IMR-90 (cell line): ENCODE data around the gene ELL2. TPM values are rescaled to one million over a fixed set of nuclear protein-coding genes. Genes with fewer than 3 reads are reported as not detected.

ENCODE experiments used
- ATAC-seq: fragments of 200-7000 bp; cut with Tn5 transposase; 2 replicates; pipeline ENCODE4 v1.9.1; 2020; ENCODE audit warnings: low read depth, mild to moderate bottlenecking, moderate library complexity
- BruUV-seq: library from RNA; stranded (reverse); fragments of 400-500 nt; replicated peaks from 2 replicates; lab custom pipeline; 2021; lab: Mats Ljungman, UMichigan
- CTCF ChIA-PET: fragments of 300-600 bp; formaldehyde crosslinking; extraction: SDS; loops from one replicate; lab custom pipeline; 2021; ENCODE audit warnings: antibody characterized with exemption; lab: Yijun Ruan, JAX
- POLR2A ChIA-PET: fragments of 300-600 bp; sonication (Branson Sonifier 250); formaldehyde crosslinking; loops from one replicate; lab custom pipeline; 2022; ENCODE audit warnings: antibody characterized with exemption; ENCODE audit not compliant: unreplicated experiment; lab: Charles Lee
- DNase-seq: peaks from one replicate; pipeline ENCODE4 v3.0.0; 2013
- H2AFZ ChIP-seq: replicated peaks from 2 replicates; pipeline ENCODE3; 2013; ENCODE audit warnings: low read length, mild to moderate bottlenecking; ENCODE audit not compliant: poor library complexity
- H2AK5ac ChIP-seq: 2 replicates; pipeline ENCODE4 v1.6.1; 2013; ENCODE audit warnings: low read depth, low read length, inconsistent platforms
- H2AK9ac ChIP-seq: replicated peaks from 2 replicates; pipeline ENCODE3; 2013; ENCODE audit warnings: mild to moderate bottlenecking, low read depth, low read length, moderate library complexity; ENCODE audit not compliant: poor library complexity
- H2BK120ac ChIP-seq: 2 replicates; pipeline ENCODE4 v1.6.1; 2013; ENCODE audit warnings: low read depth, low read length, inconsistent platforms
- H2BK15ac ChIP-seq: 3 replicates; pipeline ENCODE4 v1.6.1; 2013; ENCODE audit warnings: low read depth, low read length, inconsistent platforms
- H2BK20ac ChIP-seq: 2 replicates; pipeline ENCODE4 v1.6.1; 2013; ENCODE audit warnings: low read depth, mild to moderate bottlenecking, inconsistent platforms, low read length, moderate library complexity
- H2BK5ac ChIP-seq: 2 replicates; pipeline ENCODE4 v1.6.1; 2013; ENCODE audit warnings: mild to moderate bottlenecking, low read depth, low read length, inconsistent platforms; ENCODE audit not compliant: poor library complexity, severe bottlenecking
- H3K14ac ChIP-seq: replicated peaks from 2 replicates; pipeline ENCODE4 v1.6.1; 2013; ENCODE audit warnings: low read depth, low read length, inconsistent platforms
- H3K18ac ChIP-seq: 2 replicates; pipeline ENCODE4 v1.6.1; 2013; ENCODE audit warnings: low read depth, low read length, control low read depth
- H3K23ac ChIP-seq: 2 replicates; pipeline ENCODE4 v1.6.1; 2013; ENCODE audit warnings: low read depth, low read length, inconsistent platforms
- H3K27ac ChIP-seq: 2 replicates; pipeline ENCODE4 v1.5.1; 2013; ENCODE audit warnings: mild to moderate bottlenecking, control low read depth, low read length; ENCODE audit not compliant: insufficient read depth
- H3K27me3 ChIP-seq: 2 replicates; pipeline ENCODE4 v1.6.1; 2013; ENCODE audit warnings: low read length; ENCODE audit not compliant: control insufficient read depth, insufficient read depth
- H3K36me3 ChIP-seq: 2 replicates; pipeline ENCODE4 v1.6.1; 2013; ENCODE audit warnings: low read length, mixed read lengths; ENCODE audit not compliant: control insufficient read depth, insufficient read depth
- H3K4ac ChIP-seq: 2 replicates; pipeline ENCODE4 v1.6.1; 2013; ENCODE audit warnings: low read depth, low read length, inconsistent platforms
- H3K4me1 ChIP-seq: 2 replicates; pipeline ENCODE4 v1.6.1; 2013; ENCODE audit warnings: low read length, mixed read lengths; ENCODE audit not compliant: control insufficient read depth, insufficient read depth
- H3K4me2 ChIP-seq: 2 replicates; pipeline ENCODE4 v1.6.1; 2013; ENCODE audit warnings: low read depth, mild to moderate bottlenecking, control low read depth, low read length, moderate library complexity
- H3K4me3 ChIP-seq: 2 replicates; pipeline ENCODE4 v1.5.1; 2013; ENCODE audit warnings: low read depth, mild to moderate bottlenecking, control low read depth, low read length, moderate library complexity; ENCODE audit not compliant: insufficient read depth
- H3K56ac ChIP-seq: 2 replicates; pipeline ENCODE4 v1.6.1; 2013; ENCODE audit warnings: low read length, inconsistent platforms; ENCODE audit not compliant: insufficient read depth; ENCODE audit errors: extremely low read depth
- H3K79me1 ChIP-seq, 2 experiments: 2 replicates each; pipeline ENCODE4 v1.6.1; 2013; ENCODE audit warnings: low read length in 2 of 2, inconsistent platforms in 1 of 2, low read depth in 1 of 2
- H3K9ac ChIP-seq: 2 replicates; pipeline ENCODE4 v1.6.1; 2013; ENCODE audit warnings: low read depth, low read length, control low read depth
- H3K9me1 ChIP-seq: 2 replicates; pipeline ENCODE4 v1.6.1; 2013; ENCODE audit warnings: low read length, inconsistent platforms; ENCODE audit not compliant: insufficient read depth
- H3K9me3 ChIP-seq: 2 replicates; pipeline ENCODE4 v1.6.1; 2013; ENCODE audit warnings: low read length; ENCODE audit not compliant: control insufficient read depth, insufficient read depth
- H4K20me1 ChIP-seq: 2 replicates; pipeline ENCODE4 v1.6.1; 2013; ENCODE audit warnings: low read length, inconsistent platforms; ENCODE audit not compliant: insufficient read depth
- H4K5ac ChIP-seq: 2 replicates; pipeline ENCODE4 v1.6.1; 2013; ENCODE audit warnings: mild to moderate bottlenecking, low read depth, low read length, control low read depth
- H4K8ac ChIP-seq, 2 experiments: 2 replicates each; pipeline ENCODE4 v1.6.1; 2013; ENCODE audit warnings: low read depth in 2 of 2, low read length in 2 of 2, control low read depth in 1 of 2, inconsistent platforms in 1 of 2
- H4K91ac ChIP-seq: 2 replicates; pipeline ENCODE4 v1.6.1; 2013; ENCODE audit warnings: low read depth, low read length, inconsistent platforms; ENCODE audit not compliant: insufficient read depth
- WGBS, 2 experiments: methylation state at CpG; one replicate each; pipeline versions ENCODE4 v1.1.5 to v1.1.7; 2013; ENCODE audit warnings: missing lambda C conversion rate in 2 of 2; ENCODE audit not compliant: insufficient read length in 1 of 2; ENCODE audit errors: extremely low coverage in 2 of 2; 5-methylcytosine and 5-hydroxymethylcytosine counted together
- dilution Hi-C: fragments of 300-500 bp; cut with HindIII; formaldehyde crosslinking; loops from one replicate; pipeline ENCODE4 v1.14.3; 2018; ENCODE audit warnings: low sequenced_read_pairs; ENCODE audit not compliant: unreplicated experiment
- in situ Hi-C: fragments of 300-500 bp; cut with MboI; formaldehyde crosslinking; loops from 3 replicates; pipeline ENCODE4 v1.14.3; 2019; ENCODE audit warnings: low sequenced_read_pairs, inconsistent platforms, mixed read lengths
- intact Hi-C: fragments of 100-400 bp; cut with micrococcal nuclease; formaldehyde crosslinking; loops from 2 replicates; pipeline ENCODE4 v1.10.0; 2022
- polyA plus RNA-seq, 3 experiments: library from polyadenylated mRNA; depleted of rRNA; stranded (reverse); fragments of >200 nt; gene quantifications; 2 replicates each; pipeline ENCODE4 v1.2.3, GENCODE V29; 2012; ENCODE audit warnings: low replicate concordance in 1 of 3
- total RNA-seq: library from RNA; depleted of rRNA; stranded (reverse); fragments of >200 nt; gene quantifications from 2 replicates; pipeline ENCODE4 v1.2.3, GENCODE V29; 2012
- TF ChIP-seq, protein P1 (sequence below): fragments of 150-350 bp; IDR thresholded peaks from 2 replicates; pipeline ENCODE4 v1.6.1; 2017; ENCODE audit warnings: mild to moderate bottlenecking, antibody characterized with exemption, low read length, low read depth

The ELL2 gene
- total and polyA plus RNA-seq, 2 of the 4 experiments (the other 2 are of a cell fraction) = 61.4 to 92.5 TPM

GRCh38 chr5:95843733-95844223, 117.9 kb downstream of the ELL2 start:
- Histone ChIP-seq H3K79me1 (no peaks in the 10 kb centered on the region), H4K20me1 (no peaks in the 10 kb centered on the region), H4K5ac (no peak overlapping the region), H2AK5ac (peak overlapping the region; percentile 78; the same call in 1 of the 2 replicates), H3K4me1 (peaks cover 13% of the 10 kb centered on the region), H2AK9ac (peak overlapping the region; percentile 3), H3K56ac (no peak overlapping the region), H4K91ac (peak overlapping the region; percentile 75; the same call in 1 of the 2 replicates), H3K9me1 (peaks cover 6% of the 10 kb centered on the region; the same call in 1 of the 2 replicates), H3K9ac (no peak overlapping the region), H3K4me2 (no peak overlapping the region), H2BK5ac (no peak overlapping the region), H4K8ac (peak overlapping the region in 1 of 2 experiments; percentile 86; a peak in 3 of 4 replicates), H3K4ac (0 out of 2 replicates have a peak overlapping the region, but pooled peaks have one; percentile 94), H3K23ac (no peak overlapping the region), H2BK120ac (peak overlapping the region; percentile 88; the same call in 1 of the 2 replicates), H2AFZ (no peak overlapping the region), H2BK15ac (peak overlapping the region; percentile 85; the same call in 1 of the 3 replicates), H3K27ac (no peak overlapping the region), H2BK20ac (peak overlapping the region; percentile 83), H3K14ac (peak overlapping the region; percentile 72; the same call in 1 of the 2 replicates), H3K36me3 (no peaks in the 10 kb centered on the region), H3K27me3 (no peaks in the 10 kb centered on the region), H3K9me3 (no peaks in the 10 kb centered on the region), H3K18ac (no peak overlapping the region; the same call in 1 of the 2 replicates), H3K4me3 (no peak overlapping the region)
- ATAC-seq (no peak), DNase-seq (no peak)
- intact Hi-C loops (no loop called here), in situ Hi-C loops (loop anchor here (10.0 kb wide), 2 partner anchors 179 to 289 kb away; partner anchors contain the start of genes ARSK and SKIC3), dilution Hi-C loops (no loop called here)
- WGBS, 2 experiments = no CpG with 5 or more reads among the region's 3 CpGs
- ChIA-PET CTCF (interaction anchor here (0.8 to 1.3 kb wide), 3 partner anchors 63 to 72 kb away, joined by 3 to 8 read pairs (median 3); no protein-coding TSS in a partner anchor), POLR2A (interaction anchor here (0.5 to 1.9 kb wide), 4 partner anchors 18 to 106 kb away, joined by 4 to 15 read pairs (median 9); partner anchors contain the start of gene GLRX)
- no TSS peak for BruUV-seq
- TF ChIP-seq, protein P1, sequence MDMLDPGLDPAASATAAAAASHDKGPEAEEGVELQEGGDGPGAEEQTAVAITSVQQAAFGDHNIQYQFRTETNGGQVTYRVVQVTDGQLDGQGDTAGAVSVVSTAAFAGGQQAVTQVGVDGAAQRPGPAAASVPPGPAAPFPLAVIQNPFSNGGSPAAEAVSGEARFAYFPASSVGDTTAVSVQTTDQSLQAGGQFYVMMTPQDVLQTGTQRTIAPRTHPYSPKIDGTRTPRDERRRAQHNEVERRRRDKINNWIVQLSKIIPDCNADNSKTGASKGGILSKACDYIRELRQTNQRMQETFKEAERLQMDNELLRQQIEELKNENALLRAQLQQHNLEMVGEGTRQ = no peak
